Glutamatergic neuron (in vitro differentiated cells): Measurements from ENCODE around the gene CNNM3. TPM values are rescaled to one million over a fixed set of nuclear protein-coding genes. Genes with fewer than 3 reads are reported as not detected.

Experiments used
- DNase-seq: peaks from one replicate; pipeline ENCODE4 v3.0.0; 2022
- H3K27ac Mint-ChIP-seq: one replicate; pipeline ENCODE4 v1.8.0; 2020; ENCODE audit warnings: mild to moderate bottlenecking, mixed read lengths, inconsistent platforms; ENCODE audit not compliant: unreplicated experiment
- H3K27me3 Mint-ChIP-seq: one replicate; pipeline ENCODE4 v1.8.0; 2020; ENCODE audit warnings: mild to moderate bottlenecking, moderate library complexity, mixed read lengths, inconsistent platforms; ENCODE audit not compliant: unreplicated experiment
- H3K36me3 Mint-ChIP-seq: one replicate; pipeline ENCODE4 v1.8.0; 2020; ENCODE audit warnings: mild to moderate bottlenecking, mixed read lengths, inconsistent platforms; ENCODE audit not compliant: unreplicated experiment
- H3K4me1 Mint-ChIP-seq: one replicate; pipeline ENCODE4 v1.8.0; 2020; ENCODE audit warnings: mild to moderate bottlenecking, low read depth, mixed read lengths, inconsistent platforms; ENCODE audit not compliant: unreplicated experiment
- H3K4me3 Mint-ChIP-seq: one replicate; pipeline ENCODE4 v1.8.0; 2020; ENCODE audit warnings: mild to moderate bottlenecking, mixed read lengths, inconsistent platforms; ENCODE audit not compliant: unreplicated experiment
- H3K9me3 Mint-ChIP-seq: one replicate; pipeline ENCODE4 v1.8.0; 2020; ENCODE audit warnings: mild to moderate bottlenecking, moderate library complexity, mixed read lengths, inconsistent platforms; ENCODE audit not compliant: unreplicated experiment
- CTCF ChIP-seq: fragments of 200-600 bp; sonication (generic); IDR thresholded peaks from one replicate; pipeline ENCODE4 v1.5.0; 2021; ENCODE audit not compliant: partially characterized antibody, unreplicated experiment
- total RNA-seq: library from RNA; stranded (reverse); fragmentation: NEBNext Ultra II Directional; extraction: Animal tissue kit (Norgen Biotek cat#: 25700); gene quantifications from one replicate; pipeline ENCODE4 v1.2.1, GENCODE V29; 2021; ENCODE audit not compliant: unreplicated experiment

CNNM3 gene
- total RNA-seq, 1 donor from 2014 or later = 22.3 TPM

DNA sequence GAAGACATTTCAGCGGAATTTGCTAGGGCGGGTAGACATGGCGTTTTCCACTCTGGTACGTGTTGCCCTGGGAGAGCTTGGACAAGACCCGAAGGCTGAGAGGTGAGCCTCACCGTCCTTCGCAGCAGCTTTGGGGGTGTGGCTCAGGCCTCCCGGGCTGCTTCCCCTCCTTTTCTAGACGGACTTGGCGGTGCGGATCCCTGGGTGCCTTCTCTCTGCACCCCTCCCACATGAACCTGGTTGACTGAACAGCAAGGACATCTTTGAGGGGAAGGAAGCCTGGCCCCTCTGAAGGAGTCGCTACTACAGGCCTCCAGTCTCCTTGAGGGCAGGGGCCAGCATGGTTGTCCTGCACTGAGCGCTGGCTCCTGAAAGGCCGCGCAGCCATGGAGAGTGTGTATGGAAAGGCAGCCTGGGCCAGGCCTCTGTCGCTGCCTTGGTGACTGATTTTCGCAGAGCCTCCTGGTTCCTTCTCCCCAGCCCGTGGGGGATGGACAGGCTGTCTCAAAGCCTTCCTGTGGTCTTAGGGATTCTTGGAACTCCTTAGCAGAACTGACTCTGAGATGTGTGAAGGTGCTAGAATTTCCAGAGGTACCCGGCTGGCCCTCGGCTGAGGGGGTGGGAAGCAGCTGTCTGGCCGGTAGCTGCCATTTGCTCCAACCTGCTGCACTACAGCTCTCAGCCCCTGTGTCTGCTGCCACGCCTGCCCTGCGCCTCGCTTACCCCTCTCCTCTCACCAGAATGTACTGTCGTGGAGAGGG is 45.4 kb upstream of the CNNM3 start:
- Mint-ChIP-seq H3K36me3 (no peaks in the 10 kb centered on the region), H3K27me3 (peaks cover 7% of the 10 kb centered on the region), H3K27ac (peak overlapping the region; percentile 24), H3K4me1 (peaks cover 20% of the 10 kb centered on the region), H3K4me3 (peak overlapping the region; percentile 36), H3K9me3 (peaks cover 3% of the 10 kb centered on the region)
- no peak for DNase-seq
- TF ChIP-seq CTCF = no peak

- Mint-ChIP-seq H3K9me3 (peaks cover 3% of the 10 kb centered on the region), H3K27ac (peak overlapping the region; percentile 59), H3K27me3 (peaks cover 7% of the 10 kb centered on the region), H3K4me1 (peaks cover 20% of the 10 kb centered on the region), H3K36me3 (no peaks in the 10 kb centered on the region), H3K4me3 (no peak overlapping the region)
- no peak for TF ChIP-seq CTCF
- DNase-seq = no peak
Observed at GRCh38 chr2:96771796-96772618, 44.1 kb upstream of the CNNM3 start.

DNA sequence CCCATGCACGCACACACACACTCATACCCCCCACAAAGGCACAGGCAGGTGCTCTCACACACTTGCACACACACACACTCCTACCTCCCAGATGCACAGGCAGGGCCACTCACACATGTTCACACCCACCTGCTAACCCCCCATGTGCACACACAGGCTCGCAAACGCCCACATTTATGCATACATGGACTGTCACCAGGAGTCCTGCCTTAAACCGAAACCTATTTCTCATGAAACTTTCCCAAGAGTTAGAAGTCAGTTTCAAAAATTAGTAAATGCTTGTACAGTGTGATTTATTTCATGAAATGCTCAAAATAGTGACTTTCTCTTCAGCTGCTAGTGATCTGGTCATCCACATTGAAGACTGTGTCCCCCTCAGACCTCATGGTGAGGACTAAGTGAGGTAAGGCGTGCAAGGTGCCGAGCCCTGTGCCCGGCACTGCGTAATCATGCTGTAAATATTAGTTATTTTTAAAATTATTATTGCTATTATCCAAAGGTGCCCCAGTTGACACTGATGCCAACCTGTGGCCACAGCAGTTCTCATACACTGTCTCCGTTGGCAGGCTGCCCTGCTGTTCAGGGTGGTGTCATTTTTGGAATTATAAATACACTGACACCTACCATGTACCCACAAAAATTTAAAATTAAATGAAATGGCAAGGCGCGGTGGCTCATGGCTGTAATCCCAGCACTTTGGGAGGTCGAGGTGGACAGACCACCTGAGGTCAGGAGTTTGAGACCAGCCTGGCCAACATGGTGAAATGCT is 43.0 kb upstream of the CNNM3 start:
- Mint-ChIP-seq H3K27ac (no peak overlapping the region), H3K36me3 (no peaks in the 10 kb centered on the region), H3K27me3 (peaks cover 7% of the 10 kb centered on the region), H3K4me3 (no peak overlapping the region), H3K9me3 (peaks cover 3% of the 10 kb centered on the region), H3K4me1 (peaks cover 20% of the 10 kb centered on the region)
- no peak for TF ChIP-seq CTCF
- no peak for DNase-seq

DNA sequence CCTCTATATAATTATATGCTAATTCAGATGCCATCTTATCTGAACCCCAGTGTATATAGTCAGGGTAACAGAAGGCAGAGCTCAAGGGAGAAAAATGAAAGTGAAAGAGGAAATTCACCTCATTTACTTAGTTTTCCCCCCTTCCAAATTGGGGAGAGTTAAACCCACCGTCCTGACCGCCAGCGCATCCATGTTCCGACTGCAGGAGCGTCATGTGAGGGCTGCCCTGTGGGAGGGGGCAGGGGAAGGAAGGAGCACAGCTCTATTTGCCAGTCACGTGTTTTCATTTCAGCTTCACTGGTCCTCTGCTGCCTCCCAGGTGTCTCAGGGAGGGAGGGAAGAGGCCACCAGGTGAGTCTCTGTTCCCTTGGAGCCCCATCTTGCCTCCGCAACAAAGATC is 42.1 kb upstream of the CNNM3 start:
- no peak overlapping the region for H3K27ac Mint-ChIP-seq
- H3K36me3 Mint-ChIP-seq = no peaks in the 10 kb centered on the region
- H3K27me3 Mint-ChIP-seq = peaks cover 7% of the 10 kb centered on the region
- H3K9me3 Mint-ChIP-seq = peaks cover 3% of the 10 kb centered on the region
- H3K4me3 Mint-ChIP-seq = no peak overlapping the region
- TF ChIP-seq CTCF = no peak
- DNase-seq = no peak
- peaks cover 20% of the 10 kb centered on the region for H3K4me1 Mint-ChIP-seq
